ENCODE measurements around the gene SH3TC1.

Gene SH3TC1

GRCh38 chr4:8247047-8247930, 48.2 kb downstream of the SH3TC1 start:
- no peak for DNase-seq

DNA sequence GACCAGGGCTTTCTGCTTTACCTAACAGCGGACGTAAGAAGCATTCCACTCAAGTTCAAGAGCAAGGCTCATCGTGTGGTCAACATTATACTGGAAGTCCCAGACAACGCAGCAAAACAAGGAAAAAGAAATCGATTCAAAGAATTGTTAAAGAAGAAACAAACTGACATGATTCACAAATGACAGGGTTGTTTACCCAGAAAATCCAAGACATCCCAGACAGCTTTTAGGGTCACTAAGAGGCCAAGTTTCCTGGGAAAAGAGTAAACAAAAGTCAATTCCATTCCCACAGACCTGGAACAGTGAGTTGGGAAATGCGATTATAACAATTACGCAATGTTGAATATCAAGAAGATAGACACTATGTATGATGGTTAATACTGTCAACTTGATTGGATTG, 49.0 kb downstream of the SH3TC1 start:
- no peak for DNase-seq

DNA sequence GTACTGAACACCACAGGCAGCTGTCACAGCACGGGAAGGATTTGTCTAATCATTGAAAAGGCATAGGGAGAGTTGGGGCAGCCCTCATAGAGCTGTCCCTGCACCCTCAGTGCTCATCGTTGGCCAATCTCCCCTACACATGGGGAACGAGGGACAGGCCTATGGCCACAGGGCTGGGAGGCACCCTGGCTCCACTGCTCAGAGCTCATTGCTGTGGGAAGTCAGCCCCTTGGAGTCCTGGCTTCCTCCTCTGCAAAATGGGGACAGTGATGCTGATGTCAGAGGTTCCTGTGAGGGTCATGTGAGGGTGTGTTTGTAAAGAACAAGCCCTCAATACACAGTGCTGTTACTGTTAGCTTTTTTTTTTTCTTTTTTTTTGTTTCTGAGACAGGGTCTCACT, 51.1 kb downstream of the SH3TC1 start:
- no peak for DNase-seq

DNA sequence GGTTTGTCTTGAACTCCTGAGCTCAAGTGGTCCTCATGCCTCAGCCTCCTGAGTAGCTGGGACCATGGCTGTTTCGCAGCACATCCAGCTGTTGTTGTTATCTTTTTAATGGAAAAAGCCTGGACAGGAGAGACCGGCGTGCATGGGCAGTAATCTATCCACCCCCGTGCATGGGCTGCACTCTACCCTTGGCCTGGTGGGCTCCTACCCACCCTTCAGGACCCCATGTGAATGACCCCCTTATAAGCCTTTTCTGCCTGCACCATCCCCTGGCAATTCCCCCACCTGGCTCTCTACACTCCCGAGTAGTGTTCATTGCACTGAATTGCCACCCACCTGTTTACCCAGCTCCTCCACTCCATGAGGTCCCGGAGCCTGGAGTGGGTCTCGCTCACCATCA, 51.5 kb downstream of the SH3TC1 start:
- DNase-seq, result no peak

DNA sequence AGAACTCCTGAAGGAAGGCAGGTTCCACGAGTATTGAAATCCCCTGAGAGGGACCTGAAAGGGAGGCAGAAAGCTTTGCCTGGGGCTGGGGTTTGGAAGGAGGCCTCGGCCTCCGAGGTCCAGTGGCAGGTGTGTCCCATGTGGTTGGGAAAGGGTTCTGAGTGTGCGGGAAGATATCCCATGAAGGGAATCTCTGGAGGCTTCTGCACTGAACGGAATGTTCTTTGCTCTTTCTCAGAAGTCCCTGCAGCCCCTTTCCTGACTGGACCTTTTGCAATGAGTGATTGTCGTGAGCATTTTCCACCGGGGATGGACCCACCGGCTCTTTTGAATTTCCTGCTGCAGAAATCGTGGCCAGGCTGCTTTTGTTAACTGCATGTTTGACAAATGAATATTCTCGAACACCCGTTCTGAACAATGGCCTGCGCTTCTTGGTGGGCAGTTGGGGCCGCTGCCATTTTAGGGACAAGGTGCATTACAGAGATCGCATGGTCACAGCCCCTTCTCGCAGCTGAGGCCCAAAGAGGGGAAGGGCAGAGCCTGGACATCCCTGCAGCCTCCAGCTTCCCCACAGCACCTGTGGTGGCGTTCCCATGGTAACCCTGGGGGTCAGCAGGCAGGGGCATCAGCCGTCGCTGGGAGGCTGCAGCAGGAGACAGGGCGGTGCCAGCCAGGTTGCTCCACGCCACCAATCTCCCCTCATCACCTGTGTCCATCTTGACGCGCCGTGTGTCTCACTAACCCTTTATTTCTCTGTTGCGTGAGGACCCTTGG, 52.2 kb downstream of the SH3TC1 start:
- no peak for DNase-seq

GRCh38 chr4:8252301-8253173, 53.4 kb downstream of the SH3TC1 start:
- DNase-seq, result no peak

- no peak for DNase-seq
Observed at GRCh38 chr4:8254076-8254475, 55.0 kb downstream of the SH3TC1 start.

- no peak for DNase-seq
Observed at GRCh38 chr4:8255698-8256441, 56.8 kb downstream of the SH3TC1 start.

GRCh38 chr4:8257854-8258253, 58.8 kb downstream of the SH3TC1 start:
- no peak for DNase-seq

DNA sequence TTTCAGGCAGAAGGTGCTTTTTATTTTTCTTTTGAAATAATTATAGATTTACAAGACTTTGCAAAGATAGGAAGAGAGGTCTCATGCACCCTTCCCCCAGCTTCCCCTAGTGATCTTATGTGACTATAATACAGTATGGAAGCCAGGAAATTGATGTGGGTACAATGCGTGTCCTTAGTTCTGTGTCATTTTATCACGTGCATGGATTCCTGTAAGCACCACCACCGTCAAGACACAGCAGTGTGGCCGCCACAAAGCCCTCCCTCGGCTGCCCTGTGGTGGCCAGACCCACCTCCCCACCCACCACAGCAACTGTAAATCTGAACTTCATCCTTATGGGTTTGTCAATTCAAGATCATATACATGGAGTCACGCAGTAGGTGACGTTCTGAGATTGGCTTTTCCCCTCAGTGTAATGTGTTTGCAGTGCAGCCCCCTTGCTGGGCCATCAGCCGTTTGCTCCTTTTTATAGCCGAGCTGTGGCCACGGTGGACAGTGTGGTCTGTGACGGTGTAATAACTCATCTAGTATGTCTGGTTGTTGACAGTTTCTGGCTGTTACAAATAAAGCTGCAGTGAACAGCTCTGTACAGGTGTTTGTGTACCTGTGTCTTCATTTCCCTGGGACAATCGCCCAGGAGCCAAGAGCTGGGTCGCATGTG, 59.6 kb downstream of the SH3TC1 start:
- no peak for DNase-seq

DNA sequence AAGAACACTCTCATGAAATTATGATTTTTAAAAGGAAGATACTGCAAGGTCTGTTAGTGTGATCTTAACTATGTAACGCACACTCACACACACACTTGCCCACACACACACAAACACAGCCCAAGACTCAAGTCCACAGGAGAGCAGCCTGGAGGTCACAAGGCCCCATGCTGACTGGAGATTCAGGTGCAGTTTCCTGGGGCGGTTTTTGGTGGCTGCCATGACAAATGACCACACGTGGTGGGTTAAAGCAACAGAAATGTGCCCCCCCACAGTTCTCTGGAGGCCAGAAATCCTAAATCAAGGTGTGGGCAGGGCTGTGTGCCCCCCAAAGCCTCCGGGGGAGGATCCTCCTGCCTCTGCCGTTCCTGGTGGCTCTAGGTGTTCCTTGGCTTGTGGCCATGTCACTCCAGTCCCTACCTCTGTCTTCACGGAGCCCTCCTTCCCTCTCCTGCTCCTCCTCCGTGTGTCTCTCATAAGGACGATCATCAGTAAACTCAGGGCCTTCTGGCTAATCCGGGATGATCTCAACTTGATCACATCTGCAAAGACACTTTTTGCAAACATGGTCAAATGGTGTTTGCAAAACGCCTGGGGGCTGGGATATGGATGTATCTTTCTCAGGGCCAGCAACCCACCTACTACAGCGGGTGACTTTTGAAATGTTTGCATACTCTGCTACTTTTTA, 60.8 kb downstream of the SH3TC1 start:
- DNase-seq, result no peak

DNA sequence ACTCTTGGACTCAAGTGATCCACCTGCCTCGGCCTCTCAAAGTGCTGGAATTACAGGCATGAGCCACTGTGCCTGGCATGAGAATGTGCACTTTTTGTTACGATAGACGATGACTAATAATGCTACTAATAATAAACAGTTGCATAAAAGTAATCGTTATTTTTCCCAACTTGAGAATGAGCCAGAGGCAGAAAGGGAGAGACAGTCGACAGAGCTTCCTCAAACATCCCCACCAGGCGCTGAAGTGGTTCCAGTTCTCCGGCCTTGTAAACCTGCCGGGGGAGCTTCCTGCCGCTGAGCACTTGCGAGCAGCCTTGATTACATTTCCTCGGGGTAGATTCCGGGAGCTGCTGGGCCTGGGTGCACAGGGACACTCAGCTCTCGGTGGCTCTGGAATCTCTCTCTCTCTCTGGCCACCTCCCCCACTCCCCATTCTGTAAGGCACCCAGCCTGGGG, 61.6 kb downstream of the SH3TC1 start:
- DNase-seq, result no peak

- DNase-seq, result no peak
Observed at GRCh38 chr4:8261851-8262535, 62.9 kb downstream of the SH3TC1 start.

GRCh38 chr4:8262637-8263322, 63.7 kb downstream of the SH3TC1 start:
- DNase-seq, result no peak

GRCh38 chr4:8263397-8263796, 64.3 kb downstream of the SH3TC1 start:
- no peak for DNase-seq

DNA sequence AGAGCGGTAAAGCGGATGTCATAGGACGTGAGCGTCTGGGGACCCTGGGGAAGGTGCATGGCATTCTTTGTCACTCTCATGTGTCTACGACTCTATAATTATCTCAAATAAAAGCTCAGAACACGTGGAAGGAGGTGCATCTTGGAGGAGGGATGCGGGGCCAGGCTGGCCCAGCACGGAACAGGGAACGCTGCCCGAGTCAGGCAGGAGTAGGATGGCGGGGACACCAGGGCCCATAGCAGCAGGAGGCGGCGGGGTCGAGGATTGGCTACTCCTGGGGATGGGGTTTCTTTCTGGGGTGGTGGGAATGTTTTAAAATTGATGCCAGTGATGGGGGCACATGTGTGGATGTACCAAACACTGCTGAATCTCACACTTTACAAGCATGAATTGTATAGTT, 65.0 kb downstream of the SH3TC1 start:
- no peak for DNase-seq

- no peak for DNase-seq
Observed at GRCh38 chr4:8265171-8265929, 66.3 kb downstream of the SH3TC1 start.

DNA sequence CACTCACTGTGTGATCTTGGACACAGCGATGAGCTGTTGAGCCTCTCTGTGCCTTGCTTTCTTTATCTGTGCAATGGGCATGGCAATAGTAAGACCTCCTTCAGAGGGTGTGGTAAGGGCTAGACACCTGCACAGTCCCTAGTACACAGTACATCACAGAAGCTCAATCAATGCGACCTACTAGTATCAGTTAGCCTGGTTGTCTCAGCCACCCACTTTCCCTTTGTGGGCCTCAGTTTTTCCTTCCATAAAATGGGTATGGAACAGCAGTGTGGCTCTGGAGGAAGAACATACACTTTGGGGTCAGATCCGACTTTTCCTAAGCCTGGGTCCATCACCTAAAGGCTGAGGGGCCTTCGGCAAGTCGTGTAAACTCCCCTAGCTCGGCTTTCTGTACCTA, 67.0 kb downstream of the SH3TC1 start:
- no peak for DNase-seq

- DNase-seq, result no peak
Observed at GRCh38 chr4:8266508-8266907, 67.4 kb downstream of the SH3TC1 start.

Data from activated CD4-positive, alpha-beta T cell treated with anti-CD3 and anti-CD28 coated beads for 1 hour (primary cell).